ENCODE data around the gene PYY. TPM values are rescaled to one million over a fixed set of nuclear protein-coding genes. Genes with fewer than 3 reads are reported as not detected.
"Not testable (repeated sequence)": the region's sequence is repeated elsewhere in the genome, so short reads cannot be mapped to it uniquely, and the experiment has no call there.

The PYY gene
- total and polyA plus RNA-seq, 10 of the 15 experiments (the other 5 are each of a cell fraction or from before 2014, with no cell fraction given): 0.07 to 0.18 TPM; not detected in 8

DNA sequence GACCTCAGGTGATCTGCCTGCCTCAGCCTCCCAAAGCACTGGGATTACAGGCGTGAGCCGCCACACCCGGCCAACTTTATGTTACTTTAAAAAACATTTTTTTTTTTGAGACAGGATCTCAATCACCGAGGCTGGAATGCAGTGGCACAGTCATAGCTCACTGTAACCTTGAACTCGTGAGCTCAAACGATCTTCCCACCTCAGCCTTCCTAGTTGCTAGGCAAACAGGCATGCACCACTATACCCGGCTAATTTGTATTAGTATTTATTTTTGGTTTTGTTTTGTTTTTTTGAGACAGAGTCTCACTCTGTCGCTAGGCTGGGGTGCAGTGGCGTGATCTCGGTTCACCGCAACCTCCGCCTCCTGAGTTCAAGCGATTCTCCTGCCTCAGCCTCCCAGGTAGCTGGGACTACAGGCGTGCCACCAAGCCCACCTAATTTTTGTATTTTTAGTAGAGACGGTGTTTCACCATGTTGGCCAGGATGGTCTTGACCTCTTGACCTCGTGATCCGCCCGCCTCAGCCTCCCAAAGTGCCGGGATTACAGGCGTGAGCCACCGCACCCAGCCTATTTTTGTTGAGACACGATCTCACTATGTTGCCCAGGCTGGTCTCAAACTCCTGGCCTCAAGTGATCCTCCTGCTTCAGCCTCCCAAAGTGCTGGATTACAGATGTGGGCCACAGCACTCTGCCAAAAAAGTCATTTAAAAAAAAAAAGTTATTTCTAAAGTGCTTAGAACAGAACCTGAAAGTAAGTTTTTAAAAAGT is 18.9 kb upstream of the PYY start:
- H3K79me2 ChIP-seq (ENCODE audit: control insufficient read depth, insufficient read depth, low read length); POLR2A ChIA-PET: not testable (repeated sequence)

DNA sequence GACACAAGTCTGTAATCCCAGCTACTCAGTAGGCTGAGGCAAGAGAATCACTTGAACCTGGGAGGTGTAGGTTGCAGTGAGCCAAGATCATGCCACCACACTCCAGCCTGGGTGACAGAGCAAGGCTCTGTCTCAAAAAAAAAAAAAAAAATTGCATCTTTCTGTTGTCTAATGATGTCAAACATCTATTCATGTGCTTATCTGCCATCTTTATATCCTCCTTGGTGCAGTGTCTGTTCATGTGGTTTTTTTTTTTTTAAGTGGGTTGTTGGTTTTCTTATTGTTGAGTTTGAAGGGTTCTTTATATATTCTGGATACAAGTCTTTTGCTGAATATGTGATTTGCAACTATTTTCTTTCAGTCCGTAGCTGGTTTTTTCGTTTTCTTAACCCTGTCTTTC is 17.7 kb upstream of the PYY start:
- H3K4me3 ChIP-seq; H3K27ac ChIP-seq (ENCODE audit: control insufficient read depth, insufficient read depth); H3K4me2 ChIP-seq (ENCODE audit: control insufficient read depth, insufficient read depth); H3K36me3 ChIP-seq (ENCODE audit: control insufficient read depth in 2 of 2, insufficient read depth in 2 of 2, low read length in 1 of 2); H3K79me2 ChIP-seq (ENCODE audit: control insufficient read depth, insufficient read depth, low read length); intact Hi-C loops (cut with micrococcal nuclease; ENCODE audit: unreplicated experiment); POLR2A ChIA-PET; H2AFZ ChIP-seq (ENCODE audit: control insufficient read depth, low read depth, low read length); ATAC-seq; FAIRE-seq; H4K20me1 ChIP-seq (ENCODE audit: control insufficient read depth, insufficient read depth); BruUV-seq (replicated peaks); H3K9ac ChIP-seq (ENCODE audit: control insufficient read depth, insufficient read depth, low read length); in situ Hi-C loops (cut with MboI); H3K9me3 ChIP-seq (replicated peaks; ENCODE audit: control insufficient read depth, insufficient read depth, low read length); H3K4me1 ChIP-seq (ENCODE audit: control insufficient read depth, insufficient read depth, low read length); H3K27me3 ChIP-seq (replicated peaks in 1 of 2; ENCODE audit: control insufficient read depth in 2 of 2, insufficient read depth in 2 of 2, low read length in 1 of 2); RAD21 ChIA-PET (ENCODE audit: unreplicated experiment); DNase-seq (ENCODE audit: low read depth, low spot score): not testable (repeated sequence)
- 42% methylated on average over 2 of the region's 2 CpGs for WGBS (ENCODE audit: insufficient coverage, insufficient replicate concordance, low lambda C conversion rate, missing lambda C conversion rate)
- ChIA-PET CTCF (interaction anchor here (2.1 kb wide), 1 partner anchor 28 kb away, joined by 7 read pairs; no protein-coding TSS in a partner anchor), SMC1A (ENCODE audit: uncharacterized antibody, unreplicated experiment) (interaction anchor here (1.1 kb wide), 1 partner anchor 11 kb away, joined by 3 read pairs; no protein-coding TSS in a partner anchor)

More for the DNA sequence above, 18.9 kb upstream of the PYY start:
- H3K4me3 ChIP-seq; BruUV-seq (replicated peaks); DNase-seq (ENCODE audit: low read depth, low spot score); ATAC-seq; H3K36me3 ChIP-seq (ENCODE audit: control insufficient read depth in 2 of 2, insufficient read depth in 2 of 2, low read length in 1 of 2); intact Hi-C loops (cut with micrococcal nuclease; ENCODE audit: unreplicated experiment); H3K9ac ChIP-seq (ENCODE audit: control insufficient read depth, insufficient read depth, low read length); RAD21 ChIA-PET (ENCODE audit: unreplicated experiment); H3K4me2 ChIP-seq (ENCODE audit: control insufficient read depth, insufficient read depth); H2AFZ ChIP-seq (ENCODE audit: control insufficient read depth, low read depth, low read length); H3K4me1 ChIP-seq (ENCODE audit: control insufficient read depth, insufficient read depth, low read length); FAIRE-seq; in situ Hi-C loops (cut with MboI); H4K20me1 ChIP-seq (ENCODE audit: control insufficient read depth, insufficient read depth); H3K9me3 ChIP-seq (replicated peaks; ENCODE audit: control insufficient read depth, insufficient read depth, low read length); H3K27me3 ChIP-seq (replicated peaks in 1 of 2; ENCODE audit: control insufficient read depth in 2 of 2, insufficient read depth in 2 of 2, low read length in 1 of 2); H3K27ac ChIP-seq (ENCODE audit: control insufficient read depth, insufficient read depth): not testable (repeated sequence)
- ChIA-PET SMC1A (ENCODE audit: uncharacterized antibody, unreplicated experiment) (interaction anchor here (1.1 kb wide), 1 partner anchor 10 kb away, joined by 3 read pairs; no protein-coding TSS in a partner anchor), CTCF (interaction anchor here (0.6 to 2.1 kb wide), 2 partner anchors 21 to 29 kb away, joined by 3 to 7 read pairs; no protein-coding TSS in a partner anchor)
- WGBS (ENCODE audit: insufficient coverage, insufficient replicate concordance, low lambda C conversion rate, missing lambda C conversion rate): 59% methylated on average over 22 of the region's 22 CpGs

All from GM12878 (cell line).